Progenitor cell of endocrine pancreas (in vitro differentiated cells): Measurements from ENCODE around the gene BPIFB6. TPM values are rescaled to one million over a fixed set of nuclear protein-coding genes. Genes with fewer than 3 reads are reported as not detected.

Experiments
- DNase-seq: peaks from one replicate; pipeline ENCODE4 v3.0.0; 2021; ENCODE audit warnings: low spot score; ENCODE audit not compliant: unreplicated experiment
- H3K27ac Mint-ChIP-seq: 2 replicates; pipeline ENCODE4 v1.8.0; 2021; ENCODE audit warnings: mild to moderate bottlenecking, moderate library complexity, mixed read lengths
- H3K27me3 Mint-ChIP-seq: 2 replicates; pipeline ENCODE4 v1.8.0; 2021; ENCODE audit warnings: mixed read lengths
- H3K36me3 Mint-ChIP-seq: 2 replicates; pipeline ENCODE4 v1.8.0; 2022; ENCODE audit warnings: mixed read lengths; ENCODE audit not compliant: insufficient read depth
- H3K4me1 Mint-ChIP-seq: 2 replicates; pipeline ENCODE4 v1.8.0; 2021; ENCODE audit warnings: low read depth, mixed read lengths
- H3K4me3 Mint-ChIP-seq: 2 replicates; pipeline ENCODE4 v1.8.0; 2021; ENCODE audit warnings: low read depth, mild to moderate bottlenecking, moderate library complexity, mixed read lengths
- H3K9me3 Mint-ChIP-seq: 2 replicates; pipeline ENCODE4 v1.8.0; 2021; ENCODE audit warnings: low read depth, mixed read lengths
- total RNA-seq: library from RNA; stranded (reverse); gene quantifications from 2 replicates; pipeline ENCODE4 v1.2.1, GENCODE V29; 2021
- TF ChIP-seq, protein P1 (sequence below): fragments of 200-600 bp; sonication (generic); IDR thresholded peaks from one replicate; pipeline ENCODE4 v1.5.0; 2021; ENCODE audit warnings: antibody characterized with exemption, mild to moderate bottlenecking; ENCODE audit not compliant: unreplicated experiment

The BPIFB6 gene
- total RNA-seq, 1 donor from 2014 or later = not detected

GRCh38 chr20:33026779-33027759 lies 4.4 kb upstream of the BPIFB6 start:
- TF ChIP-seq, protein P1, sequence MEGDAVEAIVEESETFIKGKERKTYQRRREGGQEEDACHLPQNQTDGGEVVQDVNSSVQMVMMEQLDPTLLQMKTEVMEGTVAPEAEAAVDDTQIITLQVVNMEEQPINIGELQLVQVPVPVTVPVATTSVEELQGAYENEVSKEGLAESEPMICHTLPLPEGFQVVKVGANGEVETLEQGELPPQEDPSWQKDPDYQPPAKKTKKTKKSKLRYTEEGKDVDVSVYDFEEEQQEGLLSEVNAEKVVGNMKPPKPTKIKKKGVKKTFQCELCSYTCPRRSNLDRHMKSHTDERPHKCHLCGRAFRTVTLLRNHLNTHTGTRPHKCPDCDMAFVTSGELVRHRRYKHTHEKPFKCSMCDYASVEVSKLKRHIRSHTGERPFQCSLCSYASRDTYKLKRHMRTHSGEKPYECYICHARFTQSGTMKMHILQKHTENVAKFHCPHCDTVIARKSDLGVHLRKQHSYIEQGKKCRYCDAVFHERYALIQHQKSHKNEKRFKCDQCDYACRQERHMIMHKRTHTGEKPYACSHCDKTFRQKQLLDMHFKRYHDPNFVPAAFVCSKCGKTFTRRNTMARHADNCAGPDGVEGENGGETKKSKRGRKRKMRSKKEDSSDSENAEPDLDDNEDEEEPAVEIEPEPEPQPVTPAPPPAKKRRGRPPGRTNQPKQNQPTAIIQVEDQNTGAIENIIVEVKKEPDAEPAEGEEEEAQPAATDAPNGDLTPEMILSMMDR = no peak
- H3K9me3 Mint-ChIP-seq = no peaks in the 10 kb centered on the region

DNA sequence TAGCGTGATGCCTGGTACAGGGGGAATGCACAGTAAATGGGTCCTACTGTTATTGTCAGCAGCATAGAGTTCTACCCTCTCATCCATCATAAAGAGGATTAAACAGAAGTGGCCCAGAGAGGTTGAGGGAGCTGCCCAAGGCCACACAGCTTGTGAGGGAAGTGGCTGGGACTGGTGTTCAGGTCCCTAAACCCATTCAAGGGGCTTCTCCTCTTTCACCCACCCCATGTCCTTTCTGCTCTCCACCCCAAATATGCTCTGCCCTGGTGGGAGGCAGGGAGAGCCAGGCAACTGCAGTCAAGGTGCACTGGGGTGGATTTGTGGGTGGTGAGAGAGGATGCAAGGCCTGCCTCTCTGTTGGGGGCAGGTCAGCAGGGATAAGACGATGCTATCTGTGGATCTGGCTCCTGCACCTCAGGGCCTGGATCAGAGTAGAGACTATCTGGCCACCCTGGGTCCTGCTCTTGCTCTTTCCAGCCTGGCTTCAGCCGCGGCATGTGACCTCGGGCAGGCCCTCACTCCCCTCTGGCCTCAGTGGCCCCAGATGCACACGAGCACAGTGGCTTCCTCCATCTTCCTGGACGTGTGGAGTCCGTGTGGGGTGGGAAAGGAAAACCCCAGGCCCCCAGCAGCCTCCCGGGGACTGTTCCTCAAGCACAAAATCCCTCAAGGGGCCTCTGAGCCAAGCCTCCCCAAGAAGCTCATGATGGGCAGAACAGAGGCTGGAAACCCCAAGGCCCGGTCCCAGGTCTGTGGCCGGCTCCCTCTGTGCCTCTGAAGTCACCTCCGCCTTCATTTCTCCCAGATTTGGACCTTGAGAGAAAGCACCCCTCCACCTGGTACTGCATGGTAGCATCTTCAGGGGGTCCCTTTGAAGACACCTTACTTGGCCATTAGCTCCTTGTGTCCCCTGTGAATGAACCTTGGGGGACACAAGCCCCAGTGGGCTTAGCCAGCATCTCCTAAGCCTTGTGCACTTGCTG lies 3.4 kb upstream of the BPIFB6 start:
- no peak for DNase-seq
- no peaks in the 10 kb centered on the region for H3K9me3 Mint-ChIP-seq
- no peaks in the 10 kb centered on the region for H3K4me1 Mint-ChIP-seq
- TF ChIP-seq, protein P1 = no peak
- no peaks in the 10 kb centered on the region for H3K36me3 Mint-ChIP-seq
- H3K27ac Mint-ChIP-seq = no peak overlapping the region
- H3K4me3 Mint-ChIP-seq = no peak overlapping the region
- peaks cover 7% of the 10 kb centered on the region for H3K27me3 Mint-ChIP-seq

More at GRCh38 chr20:33026779-33027759, 4.4 kb upstream of the BPIFB6 start:
- Mint-ChIP-seq H3K27me3 (no peaks in the 10 kb centered on the region), H3K4me3 (no peak overlapping the region), H3K36me3 (no peaks in the 10 kb centered on the region), H3K27ac (no peak overlapping the region), H3K4me1 (no peaks in the 10 kb centered on the region)
- no peak for DNase-seq

DNA sequence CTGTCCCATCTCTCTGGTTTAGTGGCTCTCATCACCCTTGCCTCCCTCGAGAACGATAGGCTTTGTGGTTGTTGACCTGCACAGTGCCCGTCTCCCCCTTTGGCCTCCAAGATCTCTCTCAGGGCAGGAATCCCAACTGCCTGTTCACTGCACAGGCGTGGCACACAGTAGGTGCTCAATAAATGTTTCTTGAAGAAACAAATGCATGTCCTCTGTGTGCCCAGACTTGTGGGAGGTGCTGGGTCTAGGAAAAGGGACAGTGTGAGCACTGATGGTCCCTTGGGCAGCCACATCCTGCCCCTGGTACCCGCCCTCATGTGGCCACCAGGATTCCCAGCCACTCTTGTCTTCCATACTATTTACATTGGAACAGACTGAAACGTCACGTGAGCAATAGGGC lies 2.6 kb upstream of the BPIFB6 start:
- H3K27ac Mint-ChIP-seq = no peak overlapping the region
- DNase-seq = no peak

DNA sequence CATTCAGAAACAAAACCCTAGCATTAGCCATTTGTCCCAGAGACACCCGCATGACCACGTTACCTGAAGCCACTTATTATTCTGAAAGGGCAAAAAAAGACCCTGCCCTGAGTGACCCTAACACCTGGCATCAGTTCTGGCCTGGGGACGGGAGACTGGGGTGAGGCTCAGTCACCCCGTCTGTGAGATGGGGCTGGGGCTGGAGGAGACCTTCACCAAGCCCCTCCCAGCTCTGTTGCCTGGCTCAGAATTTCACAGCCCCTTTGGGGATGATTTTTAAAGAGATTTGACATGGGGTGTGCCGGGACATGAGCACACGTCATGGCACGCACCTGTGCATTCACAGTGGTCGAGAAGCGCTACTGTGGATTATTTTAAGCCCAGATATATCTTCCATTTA lies 1.4 kb upstream of the BPIFB6 start:
- Mint-ChIP-seq H3K9me3 (no peaks in the 10 kb centered on the region), H3K27ac (no peak overlapping the region), H3K4me3 (no peak overlapping the region), H3K36me3 (no peaks in the 10 kb centered on the region), H3K4me1 (no peaks in the 10 kb centered on the region), H3K27me3 (peaks cover 13% of the 10 kb centered on the region)
- DNase-seq = no peak
- TF ChIP-seq, protein P1 = no peak

More for the DNA sequence above, 2.6 kb upstream of the BPIFB6 start:
- no peaks in the 10 kb centered on the region for H3K4me1 Mint-ChIP-seq
- H3K27me3 Mint-ChIP-seq = peaks cover 10% of the 10 kb centered on the region
- TF ChIP-seq, protein P1 = no peak
- H3K4me3 Mint-ChIP-seq = no peak overlapping the region
- H3K36me3 Mint-ChIP-seq = no peaks in the 10 kb centered on the region
- H3K9me3 Mint-ChIP-seq = no peaks in the 10 kb centered on the region

DNA sequence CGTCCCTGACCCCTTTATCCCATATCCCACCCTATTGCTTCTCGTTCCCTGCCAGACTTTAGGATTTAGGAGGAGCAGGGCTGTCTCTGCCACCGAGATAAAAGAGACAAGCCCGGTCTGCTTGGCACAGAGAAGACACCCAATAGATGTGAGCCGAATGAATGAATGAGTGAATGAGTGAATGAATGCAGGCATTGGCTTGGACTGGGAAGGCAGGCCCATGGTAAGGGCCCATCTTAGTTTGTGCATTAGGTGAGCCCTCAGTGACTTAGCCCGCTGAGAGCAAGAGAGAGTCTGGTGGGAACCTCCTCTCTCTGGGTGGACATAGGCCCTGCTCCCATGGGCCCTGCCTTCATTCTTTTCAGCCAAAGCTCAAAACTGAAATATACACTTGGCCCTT lies 879 bp upstream of the BPIFB6 start:
- DNase-seq = no peak
- Mint-ChIP-seq H3K4me3 (no peak overlapping the region), H3K9me3 (no peaks in the 10 kb centered on the region), H3K27me3 (peaks cover 13% of the 10 kb centered on the region), H3K4me1 (no peaks in the 10 kb centered on the region), H3K27ac (no peak overlapping the region), H3K36me3 (no peaks in the 10 kb centered on the region)
- TF ChIP-seq, protein P1 = no peak
